ENCODE measurements around the gene INPP5F. TPM values are rescaled to one million over a fixed set of nuclear protein-coding genes. Genes with fewer than 3 reads are reported as not detected.

INPP5F gene
- total RNA-seq, 2 donors from 2014 or later = 12.4 to 26.3 TPM

GRCh38 chr10:119818889-119819270, 93.0 kb downstream of the INPP5F start:
- H3K4me1 Mint-ChIP-seq = no peaks in the 10 kb centered on the region
- H3K27me3 Mint-ChIP-seq = no peaks in the 10 kb centered on the region
- H3K36me3 Mint-ChIP-seq (ENCODE audit: low read depth) = peaks cover 44% of the 10 kb centered on the region
- no peak overlapping the region for H3K4me3 Mint-ChIP-seq
- no peaks in the 10 kb centered on the region for H3K9me3 Mint-ChIP-seq
- H3K27ac Mint-ChIP-seq = no peak overlapping the region
- no peak for ATAC-seq (replicated peaks)

GRCh38 chr10:119821182-119821581, 95.3 kb downstream of the INPP5F start:
- H3K9me3 Mint-ChIP-seq = no peaks in the 10 kb centered on the region
- no peaks in the 10 kb centered on the region for H3K4me1 Mint-ChIP-seq
- H3K27me3 Mint-ChIP-seq = no peaks in the 10 kb centered on the region
- ATAC-seq (replicated peaks) = no peak
- H3K27ac Mint-ChIP-seq = no peak overlapping the region
- H3K36me3 Mint-ChIP-seq (ENCODE audit: low read depth) = peaks cover 40% of the 10 kb centered on the region
- H3K4me3 Mint-ChIP-seq = no peak overlapping the region

GRCh38 chr10:119824299-119824698, 98.4 kb downstream of the INPP5F start:
- no peak for ATAC-seq (replicated peaks)
- Mint-ChIP-seq H3K4me3 (no peak overlapping the region), H3K9me3 (no peaks in the 10 kb centered on the region), H3K27ac (peak overlapping the region; percentile 26), H3K4me1 (no peaks in the 10 kb centered on the region), H3K27me3 (no peaks in the 10 kb centered on the region), H3K36me3 (ENCODE audit: low read depth) (peaks cover 58% of the 10 kb centered on the region)

GRCh38 chr10:119826771-119827170, 100.9 kb downstream of the INPP5F start:
- H3K4me1 Mint-ChIP-seq = no peaks in the 10 kb centered on the region
- no peak overlapping the region for H3K4me3 Mint-ChIP-seq
- peaks cover 79% of the 10 kb centered on the region for H3K36me3 Mint-ChIP-seq (ENCODE audit: low read depth)
- ATAC-seq (replicated peaks) = no peak
- peak overlapping the region; percentile 72 for H3K27ac Mint-ChIP-seq
- H3K9me3 Mint-ChIP-seq = no peaks in the 10 kb centered on the region
- H3K27me3 Mint-ChIP-seq = no peaks in the 10 kb centered on the region

- Mint-ChIP-seq H3K9me3 (no peaks in the 10 kb centered on the region), H3K4me1 (no peaks in the 10 kb centered on the region), H3K4me3 (no peak overlapping the region), H3K36me3 (ENCODE audit: low read depth) (peaks cover 85% of the 10 kb centered on the region), H3K27me3 (no peaks in the 10 kb centered on the region), H3K27ac (peak overlapping the region; percentile 72)
- no peak for ATAC-seq (replicated peaks)
These were observed 101.6 kb downstream of the INPP5F start for GRCh38 chr10:119827430-119827829.

- peaks cover 4% of the 10 kb centered on the region for H3K9me3 Mint-ChIP-seq
- no peak overlapping the region for H3K4me3 Mint-ChIP-seq
- no peaks in the 10 kb centered on the region for H3K27me3 Mint-ChIP-seq
- ATAC-seq (replicated peaks) = no peak
- H3K36me3 Mint-ChIP-seq (ENCODE audit: low read depth) = peaks cover 89% of the 10 kb centered on the region
- H3K27ac Mint-ChIP-seq = peak overlapping the region; percentile 9
- H3K4me1 Mint-ChIP-seq = peaks cover 9% of the 10 kb centered on the region
These were observed 103.6 kb downstream of the INPP5F start for GRCh38 chr10:119829429-119829828.

GRCh38 chr10:119830851-119831250, 105.0 kb downstream of the INPP5F start:
- Mint-ChIP-seq H3K9me3 (peaks cover 5% of the 10 kb centered on the region), H3K4me1 (peaks cover 10% of the 10 kb centered on the region)

GRCh38 chr10:119831656-119832055, 105.8 kb downstream of the INPP5F start:
- no peak overlapping the region for H3K4me3 Mint-ChIP-seq

More at GRCh38 chr10:119830851-119831250, 105.0 kb downstream of the INPP5F start:
- Mint-ChIP-seq H3K27me3 (no peaks in the 10 kb centered on the region), H3K4me3 (no peak overlapping the region), H3K27ac (no peak overlapping the region), H3K36me3 (ENCODE audit: low read depth) (peaks cover 96% of the 10 kb centered on the region)
- ATAC-seq (replicated peaks) = no peak

GRCh38 chr10:119832951-119833350, 107.1 kb downstream of the INPP5F start:
- Mint-ChIP-seq H3K9me3 (peaks cover 5% of the 10 kb centered on the region), H3K4me3 (no peak overlapping the region), H3K27ac (peak overlapping the region; percentile 82), H3K36me3 (ENCODE audit: low read depth) (peaks cover 99% of the 10 kb centered on the region), H3K27me3 (no peaks in the 10 kb centered on the region), H3K4me1 (peaks cover 19% of the 10 kb centered on the region)
- no peak for ATAC-seq (replicated peaks)

More at GRCh38 chr10:119831656-119832055, 105.8 kb downstream of the INPP5F start:
- peaks cover 99% of the 10 kb centered on the region for H3K36me3 Mint-ChIP-seq (ENCODE audit: low read depth)
- no peaks in the 10 kb centered on the region for H3K27me3 Mint-ChIP-seq
- no peak for ATAC-seq (replicated peaks)
- H3K9me3 Mint-ChIP-seq = peaks cover 5% of the 10 kb centered on the region
- H3K27ac Mint-ChIP-seq = no peak overlapping the region
- H3K4me1 Mint-ChIP-seq = peaks cover 10% of the 10 kb centered on the region

- peak overlapping the region; percentile 82 for H3K27ac Mint-ChIP-seq
These were observed 108.3 kb downstream of the INPP5F start for GRCh38 chr10:119834188-119834587.

GRCh38 chr10:119845656-119846055, 119.8 kb downstream of the INPP5F start:
- Mint-ChIP-seq H3K27me3 (no peaks in the 10 kb centered on the region), H3K36me3 (ENCODE audit: low read depth) (peaks cover 100% of the 10 kb centered on the region), H3K27ac (no peak overlapping the region), H3K4me1 (peaks cover 5% of the 10 kb centered on the region), H3K9me3 (no peaks in the 10 kb centered on the region), H3K4me3 (no peak overlapping the region)
- ATAC-seq (replicated peaks) = no peak

More at GRCh38 chr10:119834188-119834587, 108.3 kb downstream of the INPP5F start:
- Mint-ChIP-seq H3K4me3 (peak overlapping the region; percentile 44), H3K9me3 (peaks cover 5% of the 10 kb centered on the region), H3K36me3 (ENCODE audit: low read depth) (peaks cover 99% of the 10 kb centered on the region), H3K27me3 (no peaks in the 10 kb centered on the region), H3K4me1 (peaks cover 19% of the 10 kb centered on the region)
- ATAC-seq (replicated peaks) = peak; percentile 80

- no peaks in the 10 kb centered on the region for H3K4me1 Mint-ChIP-seq
- H3K4me3 Mint-ChIP-seq = no peak overlapping the region
- no peak for ATAC-seq (replicated peaks)
- peaks cover 99% of the 10 kb centered on the region for H3K36me3 Mint-ChIP-seq (ENCODE audit: low read depth)
- peak overlapping the region; percentile 28 for H3K27ac Mint-ChIP-seq
- no peaks in the 10 kb centered on the region for H3K9me3 Mint-ChIP-seq
- no peaks in the 10 kb centered on the region for H3K27me3 Mint-ChIP-seq
These were observed 123.4 kb downstream of the INPP5F start for GRCh38 chr10:119849031-119849789.

- Mint-ChIP-seq H3K4me1 (no peaks in the 10 kb centered on the region), H3K9me3 (no peaks in the 10 kb centered on the region), H3K27ac (no peak overlapping the region), H3K36me3 (ENCODE audit: low read depth) (peaks cover 98% of the 10 kb centered on the region), H3K4me3 (no peak overlapping the region), H3K27me3 (no peaks in the 10 kb centered on the region)
- no peak for ATAC-seq (replicated peaks)
These were observed 124.1 kb downstream of the INPP5F start for GRCh38 chr10:119849944-119850343.

GRCh38 chr10:119852277-119852676, 126.4 kb downstream of the INPP5F start:
- no peak overlapping the region for H3K4me3 Mint-ChIP-seq
- no peaks in the 10 kb centered on the region for H3K9me3 Mint-ChIP-seq
- no peaks in the 10 kb centered on the region for H3K4me1 Mint-ChIP-seq
- H3K27ac Mint-ChIP-seq = no peak overlapping the region
- H3K27me3 Mint-ChIP-seq = no peaks in the 10 kb centered on the region
- ATAC-seq (replicated peaks) = no peak
- H3K36me3 Mint-ChIP-seq (ENCODE audit: low read depth) = peaks cover 98% of the 10 kb centered on the region

GRCh38 chr10:119852822-119853221, 127.0 kb downstream of the INPP5F start:
- Mint-ChIP-seq H3K4me3 (no peak overlapping the region), H3K36me3 (ENCODE audit: low read depth) (peaks cover 98% of the 10 kb centered on the region), H3K9me3 (no peaks in the 10 kb centered on the region), H3K4me1 (no peaks in the 10 kb centered on the region), H3K27ac (no peak overlapping the region), H3K27me3 (no peaks in the 10 kb centered on the region)
- no peak for ATAC-seq (replicated peaks)

Data from activated T-helper 17 cell treated with anti-CD3 and anti-CD28 coated beads, Interleukin-2, amount 50 U/mL, for 72 hours (primary cell).